ENCODE data around the gene HOXB5. TPM values are rescaled to one million over a fixed set of nuclear protein-coding genes. Genes with fewer than 3 reads are reported as not detected.

HOXB5 gene
- total and polyA plus RNA-seq, 3 donors from 2014 or later, result 0.50 to 1.7 (median 0.71) TPM

DNA sequence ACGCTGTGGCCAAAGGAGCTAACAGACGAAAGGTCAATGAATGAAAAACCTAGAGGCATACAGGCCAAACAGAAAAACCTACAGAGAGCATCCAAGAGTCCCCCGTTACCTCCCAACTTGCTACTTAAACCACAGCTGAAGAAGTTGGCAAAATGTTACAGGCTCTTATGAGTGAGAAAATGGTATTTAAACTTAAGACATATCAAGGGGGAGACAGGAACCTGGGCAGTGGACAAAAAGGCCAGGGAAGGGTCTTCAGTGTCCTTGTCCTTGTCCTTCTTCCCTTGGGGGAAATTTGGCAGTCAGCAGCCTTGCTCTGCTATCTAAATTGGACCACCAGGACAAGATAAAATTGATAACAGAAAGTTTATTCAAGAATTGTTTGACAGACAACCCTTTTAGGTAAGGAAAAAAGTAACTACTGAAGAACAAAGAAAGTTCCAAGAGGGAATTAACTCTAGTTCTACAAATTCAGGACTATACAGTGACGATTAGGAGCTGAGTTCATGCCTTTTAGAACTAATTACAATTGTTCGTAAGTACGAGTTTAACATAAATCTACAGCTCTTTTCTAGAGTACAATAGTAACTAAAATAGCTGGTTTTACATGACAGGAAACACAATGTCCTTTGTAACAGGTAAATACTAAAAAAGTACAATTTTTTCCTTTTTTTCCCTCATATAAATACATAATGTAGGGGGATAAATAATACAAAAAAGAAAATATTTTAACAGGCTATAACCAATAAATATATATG is 44.9 kb downstream of the HOXB5 start:
- TF ChIP-seq, protein P1, sequence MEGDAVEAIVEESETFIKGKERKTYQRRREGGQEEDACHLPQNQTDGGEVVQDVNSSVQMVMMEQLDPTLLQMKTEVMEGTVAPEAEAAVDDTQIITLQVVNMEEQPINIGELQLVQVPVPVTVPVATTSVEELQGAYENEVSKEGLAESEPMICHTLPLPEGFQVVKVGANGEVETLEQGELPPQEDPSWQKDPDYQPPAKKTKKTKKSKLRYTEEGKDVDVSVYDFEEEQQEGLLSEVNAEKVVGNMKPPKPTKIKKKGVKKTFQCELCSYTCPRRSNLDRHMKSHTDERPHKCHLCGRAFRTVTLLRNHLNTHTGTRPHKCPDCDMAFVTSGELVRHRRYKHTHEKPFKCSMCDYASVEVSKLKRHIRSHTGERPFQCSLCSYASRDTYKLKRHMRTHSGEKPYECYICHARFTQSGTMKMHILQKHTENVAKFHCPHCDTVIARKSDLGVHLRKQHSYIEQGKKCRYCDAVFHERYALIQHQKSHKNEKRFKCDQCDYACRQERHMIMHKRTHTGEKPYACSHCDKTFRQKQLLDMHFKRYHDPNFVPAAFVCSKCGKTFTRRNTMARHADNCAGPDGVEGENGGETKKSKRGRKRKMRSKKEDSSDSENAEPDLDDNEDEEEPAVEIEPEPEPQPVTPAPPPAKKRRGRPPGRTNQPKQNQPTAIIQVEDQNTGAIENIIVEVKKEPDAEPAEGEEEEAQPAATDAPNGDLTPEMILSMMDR (IDR thresholded peaks at IDR 0.05), result no peak
- TF ChIP-seq POLR2A (IDR thresholded peaks at IDR 0.05), result no peak
- no peak for DNase-seq
- Histone ChIP-seq H3K4me3 (no peak overlapping the region), H3K4me1 (peaks cover under 1% of the 10 kb centered on the region), H3K36me3 (ENCODE audit: low read depth, missing control alignments) (no peaks in the 10 kb centered on the region), H3K9me3 (no peaks in the 10 kb centered on the region), H3K27ac (no peak overlapping the region), H3K27me3 (no peaks in the 10 kb centered on the region)
- intact Hi-C loops (cut with DNase I; ENCODE audit: low total_unique reads), result no loop called here
- WGBS, 2 donors, result 51 to 54% methylated on average over 6 of the region's 6 CpGs

DNA sequence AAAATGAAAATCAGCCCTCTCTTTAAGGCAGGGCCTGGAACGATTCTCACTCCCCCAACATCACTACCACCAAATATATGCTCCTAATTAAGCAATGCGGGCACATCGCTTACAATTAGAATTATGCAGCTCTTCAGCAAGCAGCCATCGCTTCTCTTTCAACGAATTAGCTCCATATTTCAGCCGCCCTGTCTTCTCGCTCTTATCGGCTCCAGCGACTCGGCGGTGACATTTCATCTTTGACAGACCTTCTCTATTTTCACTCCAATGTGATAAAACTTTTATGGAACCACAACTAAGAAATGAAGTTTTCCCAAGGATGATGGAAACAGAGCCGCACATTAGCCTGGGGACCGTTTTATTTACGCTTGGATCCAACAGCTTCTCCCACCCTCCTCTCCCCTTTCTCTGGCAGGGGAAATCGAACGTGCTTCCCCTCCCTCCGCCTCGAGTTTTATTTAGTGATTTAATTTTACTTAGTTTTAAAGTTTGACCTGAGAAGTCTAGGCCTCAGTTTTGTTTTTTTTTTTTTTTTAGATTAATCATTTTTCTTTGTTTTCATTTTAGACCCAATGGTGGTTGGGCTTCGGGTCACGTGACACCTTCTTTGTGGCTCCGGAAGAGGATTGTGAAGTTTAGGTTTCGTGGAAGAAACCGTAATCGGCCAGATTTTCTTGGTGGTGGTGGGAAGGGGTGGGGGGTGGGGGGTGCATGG is 45.6 kb downstream of the HOXB5 start:
- no peaks in the 10 kb centered on the region for H3K9me3 ChIP-seq
- no peak for TF ChIP-seq POLR2A (IDR thresholded peaks at IDR 0.05)
- TF ChIP-seq, protein P1 (IDR thresholded peaks at IDR 0.05), result no peak
- DNase-seq, result no peak
- WGBS, 2 donors, result 20 to 23% methylated on average over 24 of the region's 24 CpGs
- H3K4me3 ChIP-seq, result no peak overlapping the region
- no peaks in the 10 kb centered on the region for H3K27me3 ChIP-seq
- peaks cover 4% of the 10 kb centered on the region for H3K4me1 ChIP-seq
- H3K27ac ChIP-seq, result no peak overlapping the region
- intact Hi-C loops (cut with DNase I; ENCODE audit: low total_unique reads), result no loop called here
- H3K36me3 ChIP-seq (ENCODE audit: low read depth, missing control alignments), result no peaks in the 10 kb centered on the region

DNA sequence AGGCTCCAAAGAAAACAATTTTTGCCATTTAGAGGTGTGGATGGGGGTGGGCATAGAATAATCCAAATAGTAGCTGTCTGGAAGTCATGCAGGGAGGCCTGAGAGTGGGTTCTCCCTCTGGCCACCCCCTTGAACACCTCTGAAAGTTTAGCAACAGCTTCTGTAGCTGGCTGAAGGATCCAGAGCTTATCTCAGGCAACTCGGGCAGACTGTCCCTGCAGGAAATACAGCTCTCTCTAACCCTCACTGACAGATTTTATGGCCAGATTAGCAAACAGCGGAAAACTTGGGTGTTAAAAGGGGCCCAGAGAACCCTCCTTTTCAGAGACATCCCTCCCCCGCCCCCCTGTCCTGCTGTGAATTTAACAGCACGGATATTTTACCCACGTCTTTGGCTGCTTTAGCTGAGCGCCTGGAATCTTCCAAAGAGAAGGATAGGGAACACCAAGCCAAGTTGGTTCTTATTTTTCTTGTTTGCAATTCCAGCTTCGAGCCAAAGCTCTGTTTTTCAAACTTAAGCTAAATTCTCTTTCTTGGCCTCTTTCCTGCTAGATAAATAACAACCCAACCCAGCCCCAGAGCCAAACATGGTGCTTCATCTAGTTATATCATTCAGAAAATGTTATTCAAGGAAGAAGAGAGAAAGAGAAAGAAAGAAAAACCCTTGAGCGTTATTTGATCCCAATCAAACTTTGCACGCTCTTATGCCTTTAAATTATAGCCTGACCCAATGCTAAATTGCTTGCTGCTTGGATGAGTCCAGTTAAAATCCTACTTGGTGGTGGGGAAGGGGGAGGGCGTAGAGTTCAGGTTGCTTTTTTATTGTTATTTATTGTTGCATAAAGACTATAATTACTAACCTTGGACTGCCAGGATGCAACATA is 46.4 kb downstream of the HOXB5 start:
- intact Hi-C loops (cut with DNase I; ENCODE audit: low total_unique reads), result no loop called here
- no peak for TF ChIP-seq POLR2A (IDR thresholded peaks at IDR 0.05)
- TF ChIP-seq, protein P1 (IDR thresholded peaks at IDR 0.05), result no peak
- WGBS, 2 donors, result 29 to 40% methylated on average over 10 of the region's 10 CpGs
- Histone ChIP-seq H3K27me3 (no peaks in the 10 kb centered on the region), H3K9me3 (no peaks in the 10 kb centered on the region), H3K36me3 (ENCODE audit: low read depth, missing control alignments) (no peaks in the 10 kb centered on the region), H3K4me1 (peaks cover 4% of the 10 kb centered on the region), H3K27ac (no peak overlapping the region), H3K4me3 (no peak overlapping the region)
- no peak for DNase-seq

DNA sequence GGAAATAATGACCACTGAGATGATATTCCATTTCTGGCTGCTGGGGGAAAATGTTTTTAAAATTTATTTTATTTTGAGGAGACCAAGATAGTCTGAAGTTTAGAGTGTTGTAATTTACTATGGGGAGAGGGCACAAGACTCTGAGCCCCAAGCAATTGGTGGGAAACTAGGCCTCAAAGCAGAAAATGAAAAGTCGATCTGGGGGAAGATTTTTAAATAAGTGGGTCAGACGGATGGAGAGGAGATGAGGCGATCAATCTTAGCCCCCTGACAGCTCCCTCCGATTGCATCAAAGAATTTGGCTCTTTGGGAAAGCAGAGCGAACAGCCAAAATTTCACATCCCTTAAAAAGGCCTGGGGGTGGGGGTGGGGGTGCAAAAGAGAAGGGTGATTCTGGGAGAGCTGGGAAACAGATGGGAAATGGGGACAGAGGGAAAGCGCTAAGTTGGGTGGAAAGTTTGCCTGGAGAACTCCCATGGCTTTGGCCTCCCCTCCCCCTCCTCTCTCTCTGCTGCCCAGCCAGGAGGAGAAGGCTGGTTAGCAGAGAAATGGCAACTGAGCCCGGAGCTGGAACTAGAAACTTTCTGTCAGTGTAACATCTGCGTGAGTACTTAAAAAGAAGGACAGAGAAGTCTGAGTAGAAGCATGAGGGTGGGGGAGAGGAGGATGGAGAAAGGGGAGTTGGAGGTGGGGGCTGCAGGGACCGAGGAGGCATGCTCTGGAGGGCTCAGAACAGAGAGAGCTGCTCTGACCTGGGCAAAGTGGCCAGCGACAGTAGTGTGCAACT is 47.2 kb downstream of the HOXB5 start:
- 35 to 44% methylated on average over 10 of the region's 10 CpGs for WGBS, 2 donors
- no peak overlapping the region for H3K27ac ChIP-seq
- no peaks in the 10 kb centered on the region for H3K9me3 ChIP-seq
- no peaks in the 10 kb centered on the region for H3K27me3 ChIP-seq
- no peaks in the 10 kb centered on the region for H3K36me3 ChIP-seq (ENCODE audit: low read depth, missing control alignments)
- peaks cover 4% of the 10 kb centered on the region for H3K4me1 ChIP-seq
- H3K4me3 ChIP-seq, result no peak overlapping the region
- TF ChIP-seq POLR2A (IDR thresholded peaks at IDR 0.05), result no peak
- TF ChIP-seq, protein P1 (IDR thresholded peaks at IDR 0.05), result no peak
- intact Hi-C loops (cut with DNase I; ENCODE audit: low total_unique reads), result no loop called here
- no peak for DNase-seq

All from testis (tissue), 3 donors.